HUES64 (cell line): ENCODE results near the gene CKB.

Source experiments
- H3K27ac ChIP-seq: 2 replicates; pipeline ENCODE4 v1.7.0; 2013; ENCODE audit warnings: low read depth, low read length, inconsistent platforms
- H3K27me3 ChIP-seq: 2 replicates; pipeline ENCODE4 v1.6.1; 2013; ENCODE audit warnings: mild to moderate bottlenecking, low read length; ENCODE audit not compliant: insufficient read depth
- H3K36me3 ChIP-seq: 2 replicates; pipeline ENCODE4 v1.6.1; 2013; ENCODE audit warnings: mild to moderate bottlenecking, low read length; ENCODE audit not compliant: insufficient read depth
- H3K4me1 ChIP-seq: 2 replicates; pipeline ENCODE4 v1.6.1; 2013; ENCODE audit warnings: mild to moderate bottlenecking, low read length, moderate library complexity; ENCODE audit not compliant: insufficient read depth
- H3K4me3 ChIP-seq: 2 replicates; pipeline ENCODE4 v1.5.1; 2013; ENCODE audit warnings: mild to moderate bottlenecking, low read length, moderate library complexity
- H3K9ac ChIP-seq: 2 replicates; pipeline ENCODE4 v1.6.1; 2013; ENCODE audit warnings: mild to moderate bottlenecking, low read depth, low read length
- H3K9me3 ChIP-seq: 2 replicates; pipeline ENCODE4 v1.6.1; 2013; ENCODE audit warnings: low read depth, low read length; ENCODE audit not compliant: insufficient read depth
- WGBS: fragments of 150-250, 120-280 bp; methylation state at CpG from one replicate; pipeline ENCODE4 v1.1.7; 2013; ENCODE audit warnings: missing lambda C conversion rate; 5-methylcytosine and 5-hydroxymethylcytosine counted together

CKB gene

GRCh38 chr14:103558071-103558882, 35.6 kb upstream of the CKB start:
- peaks cover 29% of the 10 kb centered on the region for H3K36me3 ChIP-seq
- H3K27me3 ChIP-seq = no peaks in the 10 kb centered on the region
- H3K4me1 ChIP-seq = peaks cover 5% of the 10 kb centered on the region; the same call in 1 of the 2 replicates
- no peak overlapping the region for H3K9ac ChIP-seq
- no peak overlapping the region for H3K4me3 ChIP-seq
- 96% methylated on average over 16 of the region's 16 CpGs for WGBS
- no peak overlapping the region for H3K27ac ChIP-seq
- no peaks in the 10 kb centered on the region for H3K9me3 ChIP-seq

GRCh38 chr14:103556946-103557758, 34.5 kb upstream of the CKB start:
- no peaks in the 10 kb centered on the region for H3K27me3 ChIP-seq
- peaks cover 5% of the 10 kb centered on the region; the same call in 1 of the 2 replicates for H3K4me1 ChIP-seq
- no peaks in the 10 kb centered on the region for H3K9me3 ChIP-seq
- H3K27ac ChIP-seq = no peak overlapping the region
- peaks cover 29% of the 10 kb centered on the region for H3K36me3 ChIP-seq
- H3K4me3 ChIP-seq = no peak overlapping the region
- whole genome bisulfite sequencing = 94% methylated on average over 15 of the region's 15 CpGs
- H3K9ac ChIP-seq = no peak overlapping the region

DNA sequence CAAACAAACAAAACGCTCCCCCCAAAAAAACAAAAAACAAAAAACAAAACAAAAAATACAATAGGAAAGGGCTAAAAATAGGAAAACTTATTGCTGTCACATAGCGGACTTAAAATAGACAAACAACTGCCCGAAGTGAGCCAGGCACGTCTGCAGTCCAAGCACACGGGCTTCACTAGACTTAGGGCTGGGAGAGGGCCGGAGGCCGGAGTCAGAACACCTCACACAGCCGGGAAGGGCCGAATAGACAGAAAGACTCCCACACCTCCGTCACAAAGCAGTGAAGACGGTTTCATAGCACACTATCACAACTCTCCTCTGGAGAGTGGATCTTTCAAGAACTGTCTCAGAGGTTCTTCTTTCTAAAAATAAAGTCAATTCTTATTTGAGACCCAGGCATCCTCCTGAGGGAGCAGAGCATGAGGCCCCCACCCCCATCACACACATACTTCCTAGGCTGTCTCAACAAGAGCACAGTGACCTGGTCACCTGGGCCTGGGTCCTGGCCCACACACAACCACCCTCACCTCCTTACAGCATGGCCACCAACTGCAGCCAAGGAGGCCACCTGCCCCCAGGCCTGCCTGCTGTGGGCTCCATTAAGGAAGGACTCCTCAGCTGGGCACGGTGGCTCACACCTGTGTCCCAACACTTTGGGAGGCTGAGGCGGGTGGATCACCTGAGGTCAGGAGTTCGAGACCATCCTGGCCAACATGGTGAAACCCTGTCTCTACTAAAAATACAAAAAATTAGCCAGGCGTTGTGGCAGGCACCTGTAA, 33.1 kb upstream of the CKB start:
- no peak overlapping the region for H3K27ac ChIP-seq
- H3K27me3 ChIP-seq = no peaks in the 10 kb centered on the region
- H3K36me3 ChIP-seq = peaks cover 29% of the 10 kb centered on the region
- H3K4me1 ChIP-seq = peaks cover under 1% of the 10 kb centered on the region; the same call in 1 of the 2 replicates
- H3K4me3 ChIP-seq = no peak overlapping the region
- WGBS = 92% methylated on average over 15 of the region's 15 CpGs
- H3K9ac ChIP-seq = no peak overlapping the region
- no peaks in the 10 kb centered on the region for H3K9me3 ChIP-seq

DNA sequence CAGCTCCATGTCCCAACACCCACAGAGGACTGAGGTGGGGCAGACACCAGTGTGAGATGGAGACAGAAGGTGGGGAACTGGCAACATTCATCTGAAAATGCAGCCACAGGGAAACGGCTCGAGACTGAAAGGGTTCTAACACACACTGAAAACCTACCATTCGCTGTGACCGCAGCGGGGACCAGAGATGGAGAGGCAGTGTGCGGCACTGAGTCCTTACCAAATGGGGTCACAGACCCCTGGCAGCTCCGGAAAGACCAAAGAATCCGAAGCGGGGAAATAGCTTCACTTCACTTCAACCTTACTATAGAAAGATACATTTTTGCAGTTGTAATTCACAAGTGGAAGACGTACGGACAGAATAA, 30.2 kb upstream of the CKB start:
- Histone ChIP-seq H3K9ac (no peak overlapping the region), H3K27me3 (no peaks in the 10 kb centered on the region), H3K36me3 (no peaks in the 10 kb centered on the region), H3K4me3 (no peak overlapping the region), H3K4me1 (no peaks in the 10 kb centered on the region), H3K9me3 (no peaks in the 10 kb centered on the region), H3K27ac (no peak overlapping the region)
- WGBS = 95% methylated on average over 11 of the region's 11 CpGs

- Histone ChIP-seq H3K9ac (no peak overlapping the region), H3K36me3 (no peaks in the 10 kb centered on the region), H3K27ac (no peak overlapping the region), H3K4me3 (no peak overlapping the region), H3K9me3 (no peaks in the 10 kb centered on the region), H3K27me3 (no peaks in the 10 kb centered on the region), H3K4me1 (no peaks in the 10 kb centered on the region)
- WGBS = 92% methylated on average over 18 of the region's 18 CpGs
Observed at GRCh38 chr14:103552011-103552845, 29.6 kb upstream of the CKB start.

- Histone ChIP-seq H3K9ac (no peak overlapping the region), H3K4me1 (no peaks in the 10 kb centered on the region), H3K27ac (no peak overlapping the region), H3K36me3 (no peaks in the 10 kb centered on the region), H3K4me3 (no peak overlapping the region), H3K9me3 (no peaks in the 10 kb centered on the region), H3K27me3 (no peaks in the 10 kb centered on the region)
- WGBS = 91% methylated on average over 17 of the region's 17 CpGs
Observed at GRCh38 chr14:103551338-103551762, 28.7 kb upstream of the CKB start.

DNA sequence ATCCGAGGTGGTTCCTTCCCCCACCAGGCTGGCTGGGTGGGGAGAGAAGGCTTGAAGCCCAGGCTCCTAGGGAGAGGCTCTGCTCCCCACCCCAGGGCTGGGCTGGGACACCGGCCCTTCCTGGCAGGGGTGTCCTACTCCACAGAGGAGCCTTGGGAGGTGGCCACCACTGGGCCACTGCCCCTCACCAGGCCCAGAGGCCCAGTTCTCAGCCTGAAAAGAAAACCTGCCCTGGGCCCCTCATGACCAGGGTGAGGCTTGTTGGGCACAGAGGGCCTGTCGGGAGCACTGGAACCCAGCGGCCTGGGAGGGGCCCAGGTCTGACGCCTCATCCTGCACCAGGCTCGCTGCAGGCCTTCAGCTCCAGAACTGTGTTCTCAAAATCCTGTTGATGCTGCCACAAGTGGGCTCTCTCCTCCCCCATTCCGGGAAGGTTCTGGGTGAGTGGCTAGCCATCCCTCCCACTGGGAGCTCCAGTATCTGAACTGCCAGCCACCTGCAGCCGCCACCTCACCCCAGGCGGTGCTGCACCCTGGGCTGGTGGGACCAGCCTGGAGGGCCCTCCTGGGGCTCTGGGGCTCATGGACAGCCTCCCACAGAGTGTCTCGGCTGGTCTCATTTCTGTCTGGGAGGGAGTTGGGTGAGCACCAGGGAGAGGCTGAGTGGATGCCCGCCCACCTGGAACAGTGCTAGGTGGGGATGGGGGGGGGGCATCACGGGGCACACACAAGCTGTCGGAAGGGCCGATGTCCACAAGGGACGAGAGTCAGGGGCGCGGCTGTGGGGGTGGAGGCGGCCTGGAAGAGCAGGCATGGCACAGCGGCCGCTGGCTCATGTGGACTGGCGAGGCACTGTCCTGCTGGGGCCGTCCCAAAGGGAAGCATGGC, 28.1 kb upstream of the CKB start:
- H3K9ac ChIP-seq = no peak overlapping the region
- no peaks in the 10 kb centered on the region for H3K4me1 ChIP-seq
- no peak overlapping the region for H3K4me3 ChIP-seq
- no peaks in the 10 kb centered on the region for H3K27me3 ChIP-seq
- no peaks in the 10 kb centered on the region for H3K9me3 ChIP-seq
- no peaks in the 10 kb centered on the region for H3K36me3 ChIP-seq
- 91% methylated on average over 21 of the region's 22 CpGs for WGBS
- H3K27ac ChIP-seq = no peak overlapping the region

- Histone ChIP-seq H3K9ac (no peak overlapping the region), H3K4me1 (no peaks in the 10 kb centered on the region), H3K36me3 (no peaks in the 10 kb centered on the region), H3K27me3 (no peaks in the 10 kb centered on the region), H3K27ac (no peak overlapping the region), H3K9me3 (no peaks in the 10 kb centered on the region), H3K4me3 (no peak overlapping the region)
- 94% methylated on average over 30 of the region's 30 CpGs for WGBS
Observed at GRCh38 chr14:103549361-103550311, 27.0 kb upstream of the CKB start.
